HG03432 (cell line): ENCODE results near the gene SCP2.

Source experiments
- ATAC-seq: cut with Tn5 transposase; IDR thresholded peaks from one replicate; pipeline ENCODE4 v1.9.1; 2021; ENCODE audit warnings: mild to moderate bottlenecking, moderate library complexity; ENCODE audit not compliant: unreplicated experiment

The SCP2 gene

GRCh38 chr1:53026254-53026653 lies 99.2 kb downstream of the SCP2 start:
- ATAC-seq: no peak

DNA sequence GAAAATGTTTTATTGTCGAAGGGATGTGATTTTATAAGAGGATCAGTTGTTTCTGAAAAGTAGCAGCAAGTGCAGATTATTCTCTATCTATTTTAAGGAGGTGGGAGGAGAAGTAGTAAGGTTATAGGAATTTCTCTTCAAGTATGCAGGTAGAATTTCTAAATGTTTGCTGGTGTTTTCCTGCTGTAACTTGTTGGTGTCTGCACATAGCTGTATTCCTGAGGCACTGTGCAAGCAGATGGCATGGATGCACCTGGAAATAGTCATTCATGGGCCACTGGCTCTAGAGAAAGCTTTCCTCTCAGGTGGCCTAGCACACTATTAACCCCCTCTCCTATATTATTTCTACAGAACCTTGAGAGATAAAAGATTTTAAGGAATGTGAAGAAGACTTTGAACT lies 104.7 kb downstream of the SCP2 start:
- no peak for ATAC-seq

DNA sequence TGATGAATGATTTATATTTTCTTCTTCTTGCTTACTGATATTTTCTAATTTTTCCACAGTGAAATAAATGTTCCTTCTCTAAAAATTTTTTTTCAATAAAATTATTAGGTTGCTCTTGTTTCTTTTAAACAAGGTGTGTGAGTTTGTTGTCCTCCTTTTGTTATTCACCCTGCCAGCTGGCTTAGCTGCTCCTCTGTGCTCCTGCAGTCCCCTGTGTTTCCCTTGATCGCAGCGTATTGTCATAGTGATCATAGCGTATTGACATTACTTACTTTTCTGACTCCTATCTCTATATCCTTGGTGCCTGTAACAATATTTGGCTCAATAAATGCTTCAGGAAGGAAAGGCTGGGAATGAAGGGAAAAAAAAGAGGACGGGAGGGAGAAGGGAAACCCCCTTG lies 110.1 kb downstream of the SCP2 start:
- no peak for ATAC-seq

DNA sequence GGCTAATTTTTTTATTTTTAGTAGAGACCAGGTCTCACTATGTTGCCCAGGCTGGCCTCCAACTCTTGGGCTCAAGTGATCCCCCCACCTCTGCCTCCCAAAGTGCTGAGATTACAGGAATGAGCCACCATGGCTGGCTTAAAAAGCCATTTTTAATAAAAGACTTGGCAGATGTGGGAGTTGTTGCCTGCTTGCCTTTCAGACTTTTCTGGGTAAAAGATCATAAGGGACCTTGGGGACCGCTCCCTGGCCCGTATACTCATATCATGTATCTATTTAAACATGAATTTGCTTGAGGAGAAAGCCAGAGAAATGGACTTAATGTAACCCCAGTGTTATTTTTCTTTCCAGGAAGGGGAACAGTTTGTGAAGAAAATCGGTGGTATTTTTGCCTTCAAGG lies 111.5 kb downstream of the SCP2 start:
- no peak for ATAC-seq

GRCh38 chr1:53043271-53043670 lies 116.2 kb downstream of the SCP2 start:
- no peak for ATAC-seq

DNA sequence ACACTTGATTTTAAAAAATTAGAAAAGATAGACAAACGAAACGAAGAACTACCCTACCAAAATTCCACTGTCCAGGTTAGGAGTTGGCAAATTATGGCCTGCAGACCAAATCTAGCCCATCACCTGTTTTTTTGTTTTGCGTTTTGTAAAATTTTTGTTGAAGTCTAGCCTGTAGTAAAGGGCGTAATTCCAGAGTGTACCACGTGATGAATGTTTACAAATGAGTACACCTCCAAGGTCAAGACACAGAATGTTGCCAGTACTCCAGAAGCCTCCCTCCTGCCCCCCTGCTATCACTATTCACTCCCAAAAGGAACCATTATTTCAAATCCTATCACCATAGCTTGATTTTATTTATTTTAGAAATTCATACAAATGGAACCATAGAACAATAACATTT lies 117.8 kb downstream of the SCP2 start:
- ATAC-seq: no peak

GRCh38 chr1:53046930-53047329 lies 119.9 kb downstream of the SCP2 start:
- no peak for ATAC-seq

DNA sequence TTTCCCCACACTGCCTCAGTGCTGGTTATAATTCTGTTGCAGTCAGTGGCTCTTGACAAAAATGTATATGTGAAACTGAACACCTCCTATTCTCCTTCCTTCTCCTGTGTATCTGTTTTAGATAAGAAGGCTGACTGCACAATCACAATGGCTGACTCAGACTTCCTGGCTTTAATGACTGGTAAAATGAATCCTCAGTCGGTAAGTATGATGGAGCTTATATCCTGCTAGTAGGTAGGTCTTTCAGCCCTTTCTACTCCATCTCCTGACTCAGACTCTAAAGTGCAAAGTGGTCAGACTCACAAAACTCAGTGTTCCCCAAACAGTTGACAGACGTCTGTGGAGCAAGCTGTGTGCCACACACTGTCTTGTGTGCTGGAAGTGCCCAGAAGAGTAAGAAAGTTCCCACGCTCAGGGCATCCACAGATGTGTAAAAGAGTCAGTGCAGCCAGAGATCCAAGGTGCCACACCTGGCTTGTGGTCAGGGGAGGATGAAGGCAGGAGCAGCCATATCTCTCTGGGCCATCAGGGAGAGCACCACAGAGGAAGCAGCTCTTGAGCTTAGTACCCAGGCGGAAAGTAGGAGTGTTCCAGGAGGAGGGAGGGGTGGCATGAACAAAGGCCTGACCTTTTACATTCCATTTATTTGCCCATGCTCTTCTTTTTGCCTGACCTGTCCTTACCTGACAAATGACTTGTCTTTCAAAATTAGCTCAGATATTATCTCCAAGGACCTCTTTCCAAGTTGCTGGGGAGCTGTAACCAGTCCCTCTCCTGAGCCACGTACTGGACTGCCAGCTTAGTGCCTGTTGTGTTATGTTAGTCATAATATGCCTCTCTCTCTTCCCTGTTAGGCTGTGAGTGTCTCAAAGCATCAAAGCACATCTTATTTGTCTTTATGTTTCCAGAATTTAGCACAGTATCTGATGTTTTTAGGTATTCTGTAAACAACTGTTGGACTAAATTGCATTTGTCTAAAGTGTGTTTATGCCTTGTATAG lies 121.0 kb downstream of the SCP2 start:
- no peak for ATAC-seq

GRCh38 chr1:53048960-53049573 lies 122.0 kb downstream of the SCP2 start:
- ATAC-seq: no peak

DNA sequence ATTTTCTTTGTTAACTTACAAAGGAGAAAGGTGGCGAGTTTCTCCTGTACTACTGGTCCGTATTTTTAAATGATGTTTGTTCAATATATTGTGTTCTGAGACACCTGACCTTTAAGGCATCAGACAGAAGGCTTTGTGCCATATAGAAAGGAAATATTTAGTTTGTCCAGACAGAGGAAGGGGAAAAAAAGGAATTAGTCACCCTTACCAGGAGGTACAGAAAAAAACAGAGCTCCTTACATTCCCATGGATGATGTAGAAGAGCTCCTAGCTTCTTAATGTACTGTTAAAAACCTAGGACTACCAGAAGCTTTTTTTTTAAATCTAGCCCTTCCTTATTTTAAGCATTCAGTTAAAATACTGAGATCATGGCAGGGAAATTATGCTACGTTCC lies 122.5 kb downstream of the SCP2 start:
- ATAC-seq: no peak

GRCh38 chr1:53050310-53050709 lies 123.2 kb downstream of the SCP2 start:
- no peak for ATAC-seq

DNA sequence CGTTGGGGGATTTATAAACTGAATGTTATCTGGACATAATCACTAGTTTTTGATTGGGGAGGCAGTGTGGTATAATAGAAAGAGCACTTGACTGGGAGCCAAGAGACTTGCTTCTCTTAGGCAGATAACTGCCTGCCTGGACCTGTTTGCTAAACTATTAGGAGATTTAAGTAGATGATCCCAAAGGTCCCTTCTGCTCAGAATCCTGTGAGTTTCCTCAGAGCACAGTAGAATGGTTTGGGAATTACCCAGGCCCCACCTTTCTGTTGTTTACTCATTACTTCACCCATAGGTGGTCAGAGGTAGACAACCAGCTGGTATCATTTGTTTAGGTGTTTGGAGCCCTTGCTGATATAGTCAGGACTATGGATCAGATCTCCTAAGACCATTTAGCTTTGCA lies 124.6 kb downstream of the SCP2 start:
- ATAC-seq: no peak

- no peak for ATAC-seq
Observed at GRCh38 chr1:53057127-53057526, 130.1 kb downstream of the SCP2 start.

- ATAC-seq: no peak
Observed at GRCh38 chr1:53060579-53060978, 133.5 kb downstream of the SCP2 start.

GRCh38 chr1:53061123-53061858 lies 134.2 kb downstream of the SCP2 start:
- no peak for ATAC-seq

- ATAC-seq: no peak
Observed at GRCh38 chr1:53061859-53062707, 135.0 kb downstream of the SCP2 start, which contains the start of gene PODN. PODN (plus strand) TSS chr1:53062213; CDS start chr1:53069856, 7,643 bp downstream.

DNA sequence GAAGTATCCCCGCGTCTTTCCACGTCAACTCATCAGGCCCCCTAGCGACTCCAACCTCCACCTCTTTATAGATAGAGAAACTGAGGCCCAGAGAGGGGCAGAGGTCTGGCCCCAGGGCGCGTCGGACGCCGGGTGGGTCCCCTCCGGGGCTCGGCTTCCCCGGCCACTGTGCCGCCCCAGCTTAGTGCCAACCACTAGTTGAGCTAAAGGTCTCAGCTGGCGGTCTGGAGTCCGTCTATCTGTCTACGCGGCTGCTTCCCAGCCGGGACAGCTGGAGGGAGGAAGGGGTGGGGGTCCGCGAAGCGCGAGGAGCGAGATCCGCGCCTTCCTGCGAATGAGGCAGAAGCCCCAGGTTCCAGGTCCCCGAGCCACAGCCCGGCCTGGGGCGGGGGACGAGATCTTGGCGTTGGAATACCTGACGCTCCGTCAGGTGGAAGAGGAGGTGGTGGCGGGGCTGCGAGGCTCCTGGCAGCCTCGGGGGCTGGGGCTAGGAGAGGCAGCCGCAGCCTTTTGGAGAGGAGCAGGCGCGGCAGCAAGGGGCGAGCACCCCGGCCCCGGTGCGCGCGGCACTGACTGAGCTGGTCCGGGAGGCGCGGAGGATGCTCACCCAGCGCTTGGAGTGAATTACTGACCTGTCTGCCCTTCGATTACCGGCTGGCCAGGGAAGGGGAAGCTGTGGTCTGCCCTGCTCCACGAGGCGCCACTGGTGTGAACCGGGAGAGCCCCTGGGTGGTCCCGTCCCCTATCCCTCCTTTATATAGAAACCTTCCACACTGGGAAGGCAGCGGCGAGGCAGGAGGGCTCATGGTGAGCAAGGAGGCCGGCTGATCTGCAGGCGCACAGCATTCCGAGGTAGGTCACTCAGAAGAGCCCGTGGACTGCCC lies 135.9 kb downstream of the SCP2 start:
- no peak for ATAC-seq

- no peak for ATAC-seq
Observed at GRCh38 chr1:53063744-53064515, 136.9 kb downstream of the SCP2 start.

DNA sequence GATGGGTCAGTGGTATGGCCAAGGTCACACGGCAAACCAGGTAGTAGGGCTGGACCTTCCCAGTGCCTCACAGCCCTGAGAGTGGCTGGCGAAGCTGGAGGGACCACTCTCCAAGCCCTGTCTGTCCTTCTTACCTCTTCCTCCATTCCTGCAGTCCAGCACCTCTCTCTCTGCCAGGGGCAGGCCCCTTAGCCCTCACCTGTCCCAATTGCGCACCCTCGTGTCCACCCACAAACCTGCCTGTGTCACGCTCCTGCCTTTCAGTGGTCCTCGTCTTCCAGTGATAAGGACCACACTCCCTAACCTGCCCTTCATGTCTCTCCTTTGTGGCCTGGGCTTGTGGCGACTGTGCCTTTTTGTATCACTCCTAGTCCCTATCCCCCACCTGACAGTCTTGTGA lies 138.3 kb downstream of the SCP2 start:
- no peak for ATAC-seq
